Measurements from ENCODE around the gene REXO1. TPM values are rescaled to one million over a fixed set of nuclear protein-coding genes. Genes with fewer than 3 reads are reported as not detected.
"Not testable (repeated sequence)": the region's sequence is repeated elsewhere in the genome, so short reads cannot be mapped to it uniquely, and the experiment has no call there.

The REXO1 gene
- total RNA-seq, 1 experiment from 2014 or later: 56.8 TPM

DNA sequence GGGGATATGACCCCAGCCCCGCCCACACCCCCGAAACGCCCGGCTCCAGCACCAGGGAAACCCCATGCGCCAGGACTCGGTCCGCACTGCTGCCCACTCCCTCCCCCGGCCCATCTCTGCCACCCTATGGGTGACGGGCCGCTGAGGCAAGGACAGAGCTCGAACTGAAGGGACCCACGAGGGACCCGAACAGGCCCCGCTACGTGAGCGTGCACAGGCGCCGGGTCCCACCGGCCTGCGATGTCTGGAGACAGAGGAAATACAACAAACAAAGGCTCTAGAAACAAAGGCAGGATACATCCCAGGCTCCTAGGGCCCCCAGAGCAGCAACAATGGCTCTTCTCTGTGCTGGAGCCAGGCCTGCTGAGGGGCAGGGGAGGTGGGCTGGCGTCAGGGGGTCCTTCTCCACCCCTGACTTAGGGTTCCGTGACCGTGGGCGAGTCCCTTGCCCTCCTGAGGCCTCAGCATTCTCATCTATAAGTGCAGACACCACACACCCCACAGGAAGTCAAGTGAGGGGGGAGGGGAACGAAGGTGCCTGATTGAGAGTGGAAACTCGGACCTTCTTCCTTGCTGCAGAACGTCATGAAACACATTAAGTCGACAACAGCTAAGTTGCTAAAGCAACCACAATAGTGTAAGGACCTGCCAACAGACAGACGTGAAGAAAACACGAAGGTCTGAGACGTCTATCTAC, 34.0 kb upstream of the REXO1 start:
- Histone ChIP-seq H4K91ac (ENCODE audit: insufficient read length, low read depth, low read length) (no peak overlapping the region), H3K23ac (ENCODE audit: insufficient read length, low read depth, low read length) (no peak overlapping the region), H3K4me2 (ENCODE audit: insufficient read depth, insufficient read length, low read length) (no peak overlapping the region), H3K27me3 (ENCODE audit: insufficient read depth, low read length) (no peaks in the 10 kb centered on the region), H4K20me1 (ENCODE audit: control insufficient read depth, insufficient read depth, insufficient read length) (no peaks in the 10 kb centered on the region), H3K56ac (ENCODE audit: insufficient read length, low read depth, low read length) (no peak overlapping the region), H4K5ac (ENCODE audit: insufficient read length, low read depth, low read length) (no peak overlapping the region), H3T11ph (ENCODE audit: low read length) (no peak overlapping the region), H3K4ac (ENCODE audit: low read depth, low read length) (no peak overlapping the region), H3K27ac (ENCODE audit: insufficient read length, low read depth, low read length) (no peak overlapping the region), H3K79me2 (ENCODE audit: insufficient read depth, low read length) (peaks cover 12% of the 10 kb centered on the region; the same call in 1 of the 2 replicates), H3K9me3 (ENCODE audit: control insufficient read depth, low read depth, low read length) (no peaks in the 10 kb centered on the region), H2AFZ (ENCODE audit: low read length) (no peak overlapping the region), H2BK15ac (ENCODE audit: low read depth, low read length) (no peak overlapping the region), H2BK5ac (ENCODE audit: insufficient read length, low read length) (no peak overlapping the region), H3K4me1 (ENCODE audit: insufficient read depth, low read length) (peaks cover 11% of the 10 kb centered on the region; the same call in 1 of the 2 replicates), H4K8ac (replicated peaks; ENCODE audit: insufficient read length, low read depth, low read length) (no peak overlapping the region), H3K18ac (ENCODE audit: insufficient read length, low read depth, low read length) (no peak overlapping the region), H3K23me2 (ENCODE audit: insufficient read length, low read depth, low read length, poor library complexity, severe bottlenecking) (peaks cover 9% of the 10 kb centered on the region), H2BK12ac (ENCODE audit: insufficient read length, low read depth, low read length) (no peak overlapping the region), H3K9ac (ENCODE audit: extremely low read depth, insufficient read length, low read length) (no peak overlapping the region), H2BK120ac (ENCODE audit: low read depth, low read length, poor library complexity, severe bottlenecking) (no peak overlapping the region), H2BK20ac (ENCODE audit: low read depth, low read length, poor library complexity, severe bottlenecking) (no peak overlapping the region), H2AK5ac (ENCODE audit: insufficient read length, low read length) (no peak overlapping the region), H3K79me1 (ENCODE audit: insufficient read depth, low read depth, low read length, poor library complexity, severe bottlenecking) (peaks cover 23% of the 10 kb centered on the region), H3K14ac (ENCODE audit: insufficient read depth, low read length) (no peak overlapping the region; the same call in 1 of the 2 replicates)
- peaks cover 29% of the 10 kb centered on the region in 2 experiments for H3K4me1 Mint-ChIP-seq
- DNase-seq: peak; percentile 25
- peaks cover 2% of the 10 kb centered on the region; the same call in 1 of the 2 replicates for H3K27me3 Mint-ChIP-seq (ENCODE audit: low read depth)
- TF ChIP-seq, protein P1, sequence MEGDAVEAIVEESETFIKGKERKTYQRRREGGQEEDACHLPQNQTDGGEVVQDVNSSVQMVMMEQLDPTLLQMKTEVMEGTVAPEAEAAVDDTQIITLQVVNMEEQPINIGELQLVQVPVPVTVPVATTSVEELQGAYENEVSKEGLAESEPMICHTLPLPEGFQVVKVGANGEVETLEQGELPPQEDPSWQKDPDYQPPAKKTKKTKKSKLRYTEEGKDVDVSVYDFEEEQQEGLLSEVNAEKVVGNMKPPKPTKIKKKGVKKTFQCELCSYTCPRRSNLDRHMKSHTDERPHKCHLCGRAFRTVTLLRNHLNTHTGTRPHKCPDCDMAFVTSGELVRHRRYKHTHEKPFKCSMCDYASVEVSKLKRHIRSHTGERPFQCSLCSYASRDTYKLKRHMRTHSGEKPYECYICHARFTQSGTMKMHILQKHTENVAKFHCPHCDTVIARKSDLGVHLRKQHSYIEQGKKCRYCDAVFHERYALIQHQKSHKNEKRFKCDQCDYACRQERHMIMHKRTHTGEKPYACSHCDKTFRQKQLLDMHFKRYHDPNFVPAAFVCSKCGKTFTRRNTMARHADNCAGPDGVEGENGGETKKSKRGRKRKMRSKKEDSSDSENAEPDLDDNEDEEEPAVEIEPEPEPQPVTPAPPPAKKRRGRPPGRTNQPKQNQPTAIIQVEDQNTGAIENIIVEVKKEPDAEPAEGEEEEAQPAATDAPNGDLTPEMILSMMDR (conservative IDR thresholded peaks at IDR 0.05): no peak
- 0 out of 7 replicates have a peak, but pooled peaks cover 0 to 4% (median 0%) of the 10 kb centered on the region in 3 experiments for H3K36me3 Mint-ChIP-seq (ENCODE audit: insufficient read depth in 1 of 3, low read depth in 3 of 3)
- no peaks in the 10 kb centered on the region; a peak in 1 of 5 replicates for H3K9me3 Mint-ChIP-seq
- no CpG with 5 or more reads among the region's 31 CpGs for WGBS (ENCODE audit: extremely low coverage, insufficient read length, low lambda C conversion rate)
- peak overlapping the region in 2 of 3 experiments; percentile 22 to 90; a peak in 2 of 7 replicates for H3K27ac Mint-ChIP-seq
- H3K4me3 Mint-ChIP-seq: peak overlapping the region; percentile 57 to 95; a peak in 3 of 5 replicates

DNA sequence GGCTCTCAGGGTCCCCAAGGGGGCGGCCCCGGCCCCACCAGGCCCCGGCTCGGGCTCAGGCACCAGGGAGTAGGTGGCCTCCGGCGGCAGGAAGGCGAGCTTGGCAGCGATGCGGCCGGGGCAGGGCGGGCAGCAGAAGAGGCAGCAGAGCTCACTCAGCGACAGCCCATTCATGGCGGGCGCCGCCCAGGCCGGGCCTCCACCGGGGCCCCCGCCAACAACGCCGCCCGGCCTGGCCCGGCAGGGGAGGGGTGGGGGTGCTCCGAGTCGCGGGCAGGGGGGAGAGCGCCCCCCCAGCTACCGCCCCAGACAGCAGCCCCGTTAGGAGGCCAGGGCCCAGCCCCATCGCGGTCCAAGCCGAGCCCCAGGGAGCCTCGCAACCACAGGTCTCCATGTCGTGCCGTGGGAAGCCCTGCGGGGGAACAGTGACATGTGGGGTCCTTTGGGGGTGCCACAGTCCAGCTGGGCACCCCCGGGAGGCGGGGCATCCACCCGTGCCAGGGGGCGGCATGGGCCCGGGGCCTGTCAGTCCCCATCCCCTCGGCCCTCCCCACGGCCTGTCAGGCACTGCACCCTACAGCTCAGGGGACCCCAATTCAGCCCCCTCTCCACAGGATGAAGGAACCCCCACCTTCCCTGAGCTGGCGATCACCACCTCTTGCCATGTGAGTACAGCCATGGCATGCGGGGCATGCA, 33.3 kb upstream of the REXO1 start:
- H3K27ac ChIP-seq (ENCODE audit: insufficient read length, low read depth, low read length); H2BK120ac ChIP-seq (ENCODE audit: low read depth, low read length, poor library complexity, severe bottlenecking); H2BK20ac ChIP-seq (ENCODE audit: low read depth, low read length, poor library complexity, severe bottlenecking); H4K20me1 ChIP-seq (ENCODE audit: control insufficient read depth, insufficient read depth, insufficient read length); H3K4ac ChIP-seq (ENCODE audit: low read depth, low read length); H3K23ac ChIP-seq (ENCODE audit: insufficient read length, low read depth, low read length); H3K9me3 ChIP-seq (ENCODE audit: control insufficient read depth, low read depth, low read length); H2BK5ac ChIP-seq (ENCODE audit: insufficient read length, low read length); H3K14ac ChIP-seq (ENCODE audit: insufficient read depth, low read length); H3K18ac ChIP-seq (ENCODE audit: insufficient read length, low read depth, low read length); H4K8ac ChIP-seq (replicated peaks; ENCODE audit: insufficient read length, low read depth, low read length); H2BK15ac ChIP-seq (ENCODE audit: low read depth, low read length); H2AK5ac ChIP-seq (ENCODE audit: insufficient read length, low read length); H3T11ph ChIP-seq (ENCODE audit: low read length); H3K9me3 Mint-ChIP-seq; H3K4me2 ChIP-seq (ENCODE audit: insufficient read depth, insufficient read length, low read length); H3K9ac ChIP-seq (ENCODE audit: extremely low read depth, insufficient read length, low read length); H4K5ac ChIP-seq (ENCODE audit: insufficient read length, low read depth, low read length); H2AFZ ChIP-seq (ENCODE audit: low read length); DNase-seq; H3K27ac Mint-ChIP-seq; H4K91ac ChIP-seq (ENCODE audit: insufficient read length, low read depth, low read length); H3K4me3 Mint-ChIP-seq; H3K56ac ChIP-seq (ENCODE audit: insufficient read length, low read depth, low read length); H3K27me3 ChIP-seq (ENCODE audit: insufficient read depth, low read length); H3K27me3 Mint-ChIP-seq (ENCODE audit: low read depth); H3K36me3 Mint-ChIP-seq (ENCODE audit: insufficient read depth in 1 of 3, low read depth in 3 of 3); H2BK12ac ChIP-seq (ENCODE audit: insufficient read length, low read depth, low read length): not testable (repeated sequence)
- H3K4me1 Mint-ChIP-seq: peaks cover 26% of the 10 kb centered on the region in 2 experiments
- peaks cover 23% of the 10 kb centered on the region for H3K79me1 ChIP-seq (ENCODE audit: insufficient read depth, low read depth, low read length, poor library complexity, severe bottlenecking)
- H3K79me2 ChIP-seq (ENCODE audit: insufficient read depth, low read length): peaks cover 12% of the 10 kb centered on the region; the same call in 1 of the 2 replicates
- WGBS (ENCODE audit: extremely low coverage, insufficient read length, low lambda C conversion rate): no CpG with 5 or more reads among the region's 44 CpGs
- H3K23me2 ChIP-seq (ENCODE audit: insufficient read length, low read depth, low read length, poor library complexity, severe bottlenecking): peaks cover 12% of the 10 kb centered on the region
- H3K4me1 ChIP-seq (ENCODE audit: insufficient read depth, low read length): peaks cover 11% of the 10 kb centered on the region; the same call in 1 of the 2 replicates
